Limb (tissue), 2 donors: Measurements from ENCODE around the gene ASPDH.

Experiments
- DNase-seq, 2 donors: peaks; one replicate each; pipeline ENCODE4 v3.0.0-alpha.2; 2016; ENCODE audit errors: extremely low spot score in 2 of 2

The ASPDH gene

DNA sequence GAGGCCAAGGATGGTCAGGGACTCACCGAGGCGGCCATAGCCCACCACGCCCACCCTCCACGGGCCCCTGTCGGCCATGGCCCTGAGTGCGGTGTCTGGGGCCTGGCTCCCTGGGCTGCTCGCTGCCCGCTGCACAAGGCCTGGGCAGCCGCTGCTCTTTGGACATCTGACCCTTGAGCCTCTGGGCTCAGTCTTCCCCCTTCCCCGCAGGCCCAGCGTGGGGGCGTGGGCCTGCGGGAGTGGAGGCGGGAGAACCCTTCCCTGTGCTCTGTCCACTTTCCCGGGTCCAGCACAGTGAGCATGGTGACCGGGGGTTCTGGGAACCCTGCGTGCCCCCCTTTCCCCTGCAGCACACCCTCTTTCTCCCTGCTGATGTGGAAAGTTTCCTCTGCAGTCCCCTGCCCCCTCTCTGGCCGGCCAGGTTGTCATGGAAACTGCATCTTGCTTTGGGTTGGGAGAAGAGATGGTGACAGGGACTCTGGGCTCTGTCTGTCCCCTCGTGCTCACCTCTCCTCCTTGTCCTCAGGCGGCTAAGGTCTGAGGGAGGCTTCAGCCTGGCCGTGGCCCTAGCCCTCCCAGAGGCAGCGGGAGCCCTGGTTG is at the start of gene ASPDH:
Gene ASPDH (minus strand): TSS at position 168 of the 600 bp plus-strand sequence. CDS start 90 bp downstream, at position 78.
- DNase-seq, result no peak

- peak in 1 of 2 donors; percentile 36 for DNase-seq
Measured at GRCh38 chr19:50562996-50563395, 49.3 kb upstream of the ASPDH start.

- peak in 1 of 2 donors; percentile 25 for DNase-seq
Measured at GRCh38 chr19:50562329-50562728, 48.6 kb upstream of the ASPDH start.

DNA sequence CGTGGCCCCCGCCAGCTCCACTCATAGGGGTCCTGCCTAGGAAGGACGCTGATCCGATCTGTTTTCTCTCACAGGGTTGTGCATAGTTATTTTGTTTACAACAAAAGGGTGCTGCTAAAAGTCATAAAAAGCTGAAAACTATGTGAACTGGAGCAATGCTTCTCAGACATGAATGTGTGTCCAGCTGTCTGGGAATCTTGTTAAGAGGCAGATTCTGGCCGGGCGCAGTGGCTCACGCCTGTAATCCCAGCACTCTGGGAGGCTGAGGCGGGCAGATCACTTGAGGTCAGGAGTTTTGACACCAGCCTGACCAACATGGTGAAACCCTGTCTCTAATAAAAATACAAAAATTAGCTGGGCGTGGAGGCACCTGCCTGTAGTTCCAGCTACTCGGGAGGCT is 45.9 kb upstream of the ASPDH start:
- no peak for DNase-seq

- no peak for DNase-seq
Measured at GRCh38 chr19:50558449-50558848, 44.7 kb upstream of the ASPDH start.

- no peak for DNase-seq
Measured at GRCh38 chr19:50558039-50558438, 44.3 kb upstream of the ASPDH start.

DNA sequence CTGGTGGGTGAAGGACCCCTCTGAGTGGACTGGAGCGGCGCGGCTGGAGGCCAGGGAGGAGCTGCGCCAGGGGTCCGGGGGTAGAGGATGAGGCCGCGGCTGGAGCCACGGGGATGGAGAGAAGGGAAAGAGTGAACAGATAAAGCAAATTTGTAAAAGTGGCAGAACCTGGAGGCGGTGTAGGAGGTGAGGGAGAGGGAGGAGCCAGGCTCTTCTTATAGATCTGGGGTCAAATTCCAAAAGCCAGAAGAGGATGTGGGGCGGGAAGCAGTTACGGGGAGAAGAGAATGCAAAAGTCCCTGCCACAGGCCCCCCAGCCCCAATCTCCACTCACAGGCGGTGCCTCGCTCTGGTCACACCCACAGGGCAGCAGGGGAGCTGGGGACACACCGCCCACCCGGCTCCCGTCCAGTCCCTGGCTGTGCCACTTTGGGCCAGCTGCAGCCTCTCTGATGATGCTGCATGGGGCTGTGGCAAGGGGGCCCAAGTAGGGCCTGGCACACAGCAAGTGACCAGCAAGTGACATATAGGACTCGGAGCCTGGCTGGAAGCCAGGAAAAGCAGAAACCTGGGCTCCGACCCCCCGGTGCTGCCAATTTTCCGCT is 43.4 kb upstream of the ASPDH start:
- peak in 1 of 2 donors; percentile 28 for DNase-seq

- peak; percentile 34 to 91 for DNase-seq
Measured at GRCh38 chr19:50556282-50557008, 42.7 kb upstream of the ASPDH start.

GRCh38 chr19:50555450-50556281 is 42.0 kb upstream of the ASPDH start:
- no peak for DNase-seq

GRCh38 chr19:50555033-50555432 is 41.3 kb upstream of the ASPDH start:
- no peak for DNase-seq

- no peak for DNase-seq
Measured at GRCh38 chr19:50554212-50554611, 40.5 kb upstream of the ASPDH start.

GRCh38 chr19:50553134-50553703 is 39.5 kb upstream of the ASPDH start:
- peak in 1 of 2 donors; percentile 28 for DNase-seq

DNA sequence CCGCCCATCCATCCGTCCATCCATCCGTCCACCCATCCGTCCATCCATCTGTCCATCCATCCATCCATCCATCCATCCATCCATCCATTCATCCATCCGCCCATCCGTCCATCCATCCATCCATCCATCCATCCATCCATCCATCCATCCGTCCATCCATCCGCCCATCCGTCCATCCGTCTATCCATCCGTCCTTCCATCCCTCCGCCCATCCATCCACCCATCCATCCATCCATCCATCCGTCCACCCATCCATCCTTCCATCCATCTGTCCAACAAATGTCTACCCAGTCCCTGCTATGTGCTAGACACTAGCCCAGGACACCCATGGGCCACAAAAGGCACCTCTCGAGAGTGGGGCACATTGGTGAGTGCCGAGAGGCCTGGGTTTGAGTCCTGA is 38.8 kb upstream of the ASPDH start:
- DNase-seq, result no peak

GRCh38 chr19:50551715-50552187 is 38.0 kb upstream of the ASPDH start:
- peak in 1 of 2 donors; percentile 66 for DNase-seq

- peak in 1 of 2 donors; percentile 49 for DNase-seq
Measured at GRCh38 chr19:50551034-50551714, 37.5 kb upstream of the ASPDH start.

GRCh38 chr19:50550594-50550966 is 36.9 kb upstream of the ASPDH start:
- DNase-seq, result no peak

DNA sequence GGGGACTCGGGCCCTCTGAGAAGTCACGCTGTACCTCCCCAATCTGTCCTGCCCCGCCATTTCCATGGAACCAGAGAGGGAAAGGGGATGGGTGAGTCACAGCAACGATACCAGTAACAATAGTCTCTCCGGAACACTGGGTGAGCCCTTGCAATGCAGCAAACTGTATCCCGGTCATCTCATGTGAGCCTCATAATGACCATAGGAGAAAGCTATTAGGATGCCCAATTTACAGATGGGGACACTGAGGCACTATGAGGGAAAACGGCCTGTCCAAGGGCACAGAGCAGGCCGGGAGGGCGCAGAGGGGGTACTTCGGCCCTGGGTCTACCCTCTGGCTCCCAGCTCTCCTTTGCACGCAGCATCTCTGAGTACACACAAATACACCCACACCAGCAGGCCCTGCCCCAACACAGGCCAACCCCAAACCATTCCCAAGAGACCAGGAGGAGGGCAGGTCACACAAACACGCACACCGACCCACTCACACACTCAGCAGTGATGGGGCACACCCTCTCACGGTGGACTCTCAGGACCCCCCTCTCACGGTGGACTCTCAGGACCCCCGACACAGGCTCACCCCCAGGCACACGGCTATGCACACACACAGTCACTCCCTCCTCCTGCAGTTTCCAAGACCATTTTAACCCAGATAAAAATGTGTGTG is 36.3 kb upstream of the ASPDH start:
- no peak for DNase-seq

DNA sequence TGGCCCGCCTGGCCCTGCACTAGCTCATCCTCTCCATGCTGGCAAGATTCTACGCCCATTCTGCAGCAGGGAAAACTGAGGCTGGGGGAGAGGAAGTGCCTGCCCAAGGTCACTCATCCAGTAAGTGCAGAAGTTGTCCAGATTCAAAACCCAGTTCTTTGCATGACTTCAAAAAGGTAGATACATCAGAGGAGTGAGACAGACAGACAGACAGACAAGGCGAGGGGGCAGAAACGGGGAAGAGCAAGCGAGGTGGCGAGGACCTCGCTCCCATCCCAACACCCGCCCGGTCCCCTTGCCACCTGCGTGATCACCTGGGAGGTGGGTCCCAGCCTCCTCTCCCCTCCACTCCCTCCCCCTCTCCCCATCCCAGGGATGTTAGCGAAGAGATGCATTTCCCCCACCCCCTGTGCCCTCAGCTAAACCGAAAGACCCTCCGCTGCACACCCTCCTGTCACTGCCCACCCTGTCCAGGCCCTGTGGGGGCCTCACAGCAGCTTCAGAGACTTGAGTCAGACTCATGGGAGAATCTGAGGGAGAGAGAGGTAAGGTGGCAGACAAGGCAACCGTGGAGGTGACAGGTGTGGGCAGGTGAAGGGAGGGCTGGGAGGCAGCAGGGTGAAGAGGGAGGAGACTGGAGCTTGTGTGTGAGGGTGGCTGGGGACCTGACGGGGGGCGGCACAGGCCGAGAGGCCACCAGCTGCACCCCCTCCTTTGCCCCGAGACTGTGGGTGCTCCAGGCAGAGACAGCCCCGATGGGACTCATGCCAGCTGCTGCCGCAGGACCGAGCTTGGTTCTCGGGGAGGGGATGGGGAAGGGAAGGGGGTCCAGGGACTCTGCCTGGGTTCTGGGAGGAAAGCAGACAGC is 35.6 kb upstream of the ASPDH start:
- no peak for DNase-seq
